ENCODE measurements around the gene BCL6B.

- TF ChIP-seq POLR2A (IDR thresholded peaks at IDR 0.05; ENCODE audit: extremely low read depth, insufficient read length) (no peak), CTCF (IDR thresholded peaks at IDR 0.05; ENCODE audit: low read depth, low read length) (no peak), MYC (IDR thresholded peaks at IDR 0.05; ENCODE audit: low read depth, low read length) (no peak), MAX (IDR thresholded peaks at IDR 0.05; ENCODE audit: low read depth, low read length) (no peak)
These were observed 6.4 kb upstream of the BCL6B start for GRCh38 chr17:7016418-7016817.

All from NB4 (cell line).